Neuron (in vitro differentiated cells): ENCODE results near the gene DDIT3.

Experiments used
- H2AFZ ChIP-seq: one replicate; pipeline ENCODE4 v1.6.1; 2013; ENCODE audit warnings: low read depth, mild to moderate bottlenecking, inconsistent platforms, low read length, moderate library complexity
- H3K27me3 ChIP-seq: one replicate; pipeline ENCODE4 v1.6.1; 2013; ENCODE audit warnings: low read length; ENCODE audit not compliant: insufficient read depth
- H3K36me3 ChIP-seq: one replicate; pipeline ENCODE4 v1.6.1; 2013; ENCODE audit warnings: low read length; ENCODE audit not compliant: insufficient read depth
- H3K4me1 ChIP-seq: one replicate; pipeline ENCODE4 v1.6.1; 2013; ENCODE audit warnings: low read length; ENCODE audit not compliant: insufficient read depth
- H3K4me3 ChIP-seq: 2 replicates; pipeline ENCODE4 v1.5.1; 2013; ENCODE audit warnings: mild to moderate bottlenecking, low read length, moderate library complexity
- H3K9me3 ChIP-seq: one replicate; pipeline ENCODE4 v1.6.1; 2013; ENCODE audit warnings: low read length

The DDIT3 gene

DNA sequence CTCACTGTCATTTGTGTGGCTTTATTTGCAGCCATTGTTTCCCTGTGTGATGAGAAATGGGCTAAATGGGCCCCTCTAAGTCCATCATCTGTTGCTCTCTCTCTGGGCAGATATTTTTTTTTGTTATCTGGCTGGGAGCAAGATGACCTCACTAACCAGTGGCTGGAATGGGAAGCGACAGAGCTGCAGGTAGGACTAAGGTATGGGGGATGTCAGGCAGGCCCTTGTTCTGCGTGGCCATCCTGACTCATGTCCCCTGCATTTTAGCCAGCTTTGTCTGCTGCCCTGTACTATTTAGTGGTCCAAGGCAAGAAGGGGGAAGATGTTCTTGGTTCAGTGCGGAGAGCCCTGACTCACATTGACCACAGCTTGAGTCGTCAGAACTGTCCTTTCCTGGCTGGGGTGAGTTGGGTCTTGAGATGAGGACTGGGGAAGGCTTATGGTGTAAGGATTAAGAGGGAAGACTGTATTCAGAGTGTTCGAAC lies 31.1 kb downstream of the DDIT3 start:
- Histone ChIP-seq H3K9me3 (peaks cover 4% of the 10 kb centered on the region), H2AFZ (no peak overlapping the region), H3K27me3 (no peaks in the 10 kb centered on the region), H3K4me1 (peaks cover 10% of the 10 kb centered on the region), H3K36me3 (peaks cover 41% of the 10 kb centered on the region), H3K4me3 (peak overlapping the region; percentile 75)

DNA sequence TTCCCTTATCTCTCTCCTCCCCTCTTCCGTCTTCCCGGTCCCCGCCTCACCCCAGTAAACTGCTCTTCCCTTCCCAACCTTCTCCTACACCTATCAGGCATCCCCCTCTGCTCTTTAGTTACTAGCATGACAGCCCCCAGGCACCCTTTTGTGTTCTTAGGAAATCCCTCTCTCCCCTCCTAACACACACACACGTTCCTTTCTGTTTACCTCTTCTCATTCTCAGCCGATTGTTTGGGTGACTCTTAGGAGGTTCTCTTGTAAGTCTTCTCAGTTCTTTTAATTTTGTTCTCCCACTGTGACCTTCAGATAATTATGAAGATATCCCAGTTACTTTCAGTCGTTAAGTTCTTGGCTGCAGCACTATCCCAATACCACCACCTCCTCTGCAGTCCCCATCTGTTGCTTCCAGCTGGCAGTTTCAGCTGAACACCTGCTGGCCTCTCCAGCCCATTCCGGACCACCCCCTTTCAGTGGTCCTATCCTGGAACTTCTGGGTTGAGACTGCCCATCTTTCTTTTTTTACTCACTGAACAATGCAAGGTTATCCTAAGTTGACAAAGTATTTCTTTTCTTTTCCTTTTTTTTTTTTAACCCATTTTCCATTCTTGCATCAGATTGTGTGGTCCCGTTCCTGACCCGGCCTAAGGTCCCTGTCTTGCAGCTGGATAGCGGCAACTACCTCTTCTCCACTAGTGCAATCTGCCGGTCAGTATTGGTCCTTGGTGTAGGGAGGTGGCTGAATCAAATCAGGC lies 31.7 kb downstream of the DDIT3 start:
- Histone ChIP-seq H2AFZ (no peak overlapping the region), H3K4me3 (peak overlapping the region; percentile 75), H3K27me3 (no peaks in the 10 kb centered on the region), H3K36me3 (peaks cover 38% of the 10 kb centered on the region), H3K9me3 (peaks cover 4% of the 10 kb centered on the region), H3K4me1 (peaks cover 10% of the 10 kb centered on the region)

DNA sequence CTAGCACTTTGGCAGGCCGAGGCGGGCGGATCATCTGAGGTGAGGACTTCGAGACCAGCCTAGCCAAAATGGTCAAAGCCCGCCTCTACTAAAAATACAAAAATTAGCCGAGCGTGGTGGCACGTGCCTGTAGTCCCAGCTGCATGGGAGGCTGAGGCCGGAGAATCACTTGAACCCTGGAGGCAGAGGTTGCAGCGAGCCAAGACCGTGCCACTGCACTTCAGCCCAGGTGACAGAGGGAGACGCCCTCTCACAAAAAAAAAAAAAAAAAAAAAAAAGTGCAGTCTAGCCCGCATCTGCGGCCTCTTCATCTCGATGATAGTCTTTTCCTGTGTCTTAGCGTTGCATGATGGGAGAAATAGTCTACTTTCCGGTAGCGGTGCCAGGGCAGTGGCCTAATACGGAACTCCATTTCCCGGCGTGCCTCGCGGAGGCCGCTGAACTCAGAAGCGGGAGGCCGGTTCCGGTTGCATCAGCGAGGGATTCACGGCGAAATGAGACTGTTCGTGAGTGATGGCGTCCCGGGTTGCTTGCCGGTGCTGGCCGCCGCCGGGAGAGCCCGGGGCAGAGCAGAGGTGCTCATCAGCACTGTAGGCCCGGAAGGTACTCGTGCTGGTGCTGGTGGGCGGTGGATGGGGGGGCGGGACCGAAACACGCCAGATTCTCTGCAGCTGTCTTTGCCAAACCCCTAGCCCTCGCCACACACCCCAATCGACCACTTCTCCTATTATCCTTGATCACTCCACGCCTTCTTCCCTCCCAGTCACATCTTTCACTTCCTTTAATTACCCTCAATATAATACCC lies 32.5 kb downstream of the DDIT3 start, which contains the start of gene MARS1:
Gene MARS1 (plus strand): TSS at position 472 of the 805 bp plus-strand sequence. CDS start 23 bp downstream, at position 495.
- Histone ChIP-seq H3K36me3 (peaks cover 35% of the 10 kb centered on the region), H2AFZ (peak within 1 kb of the TSS; percentile 69), H3K4me3 (peak within 1 kb of the TSS; percentile 75), H3K27me3 (no peaks in the 10 kb centered on the region), H3K4me1 (peaks cover 10% of the 10 kb centered on the region), H3K9me3 (peaks cover 2% of the 10 kb centered on the region)

DNA sequence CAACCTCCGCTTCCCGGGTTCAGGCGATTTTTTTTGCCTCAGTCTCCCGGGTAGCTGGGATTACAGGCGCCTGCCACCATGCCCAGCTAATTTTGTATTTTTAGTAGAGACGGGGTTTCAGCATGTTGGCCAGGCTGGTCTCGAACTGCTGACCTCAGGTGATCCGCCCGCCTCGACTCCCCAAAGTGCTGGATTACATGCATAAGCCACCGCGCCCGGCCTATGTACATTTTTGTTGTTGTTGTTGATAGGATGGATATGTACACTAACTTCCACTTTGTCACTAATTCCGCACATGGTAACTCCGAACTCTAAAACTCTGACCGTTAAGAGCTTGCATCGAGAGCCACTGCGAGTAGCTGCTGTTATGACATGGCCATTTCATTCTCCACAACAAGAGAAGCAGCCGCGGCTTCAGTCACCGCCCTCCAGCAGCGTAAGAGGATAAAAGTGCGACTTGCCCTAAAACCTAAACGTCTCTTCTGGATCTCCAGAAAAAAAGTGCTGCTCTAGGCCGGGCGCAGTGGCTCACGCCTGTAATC lies 33.2 kb downstream of the DDIT3 start:
- Histone ChIP-seq H3K4me3 (peak overlapping the region; percentile 23), H3K36me3 (peaks cover 30% of the 10 kb centered on the region), H2AFZ (peak overlapping the region; percentile 69), H3K4me1 (peaks cover 10% of the 10 kb centered on the region), H3K27me3 (no peaks in the 10 kb centered on the region), H3K9me3 (no peaks in the 10 kb centered on the region)

DNA sequence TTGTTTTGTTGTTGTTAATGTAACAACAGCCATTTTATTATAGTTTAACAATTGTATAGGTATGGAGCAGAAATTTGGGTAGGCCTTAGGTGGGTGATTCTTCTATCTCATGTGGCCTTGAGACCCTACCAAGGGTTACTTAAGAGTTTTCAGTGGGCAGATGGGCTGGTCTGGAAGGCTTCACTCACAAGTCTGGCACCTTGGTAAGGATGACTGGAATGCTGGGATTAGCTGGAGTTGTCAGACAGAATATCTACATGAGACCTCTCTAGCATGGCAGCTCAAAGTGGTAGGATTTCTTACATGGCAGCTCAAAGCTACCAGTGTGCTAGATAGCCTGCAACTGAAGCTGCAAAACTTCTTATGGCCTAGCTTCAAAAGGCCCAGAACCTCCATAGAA lies 34.6 kb downstream of the DDIT3 start:
- no peak overlapping the region for H2AFZ ChIP-seq
- H3K4me1 ChIP-seq: peaks cover 10% of the 10 kb centered on the region
- H3K4me3 ChIP-seq: no peak overlapping the region
- H3K9me3 ChIP-seq: no peaks in the 10 kb centered on the region
- H3K36me3 ChIP-seq: peaks cover 18% of the 10 kb centered on the region
- H3K27me3 ChIP-seq: peaks cover 2% of the 10 kb centered on the region

DNA sequence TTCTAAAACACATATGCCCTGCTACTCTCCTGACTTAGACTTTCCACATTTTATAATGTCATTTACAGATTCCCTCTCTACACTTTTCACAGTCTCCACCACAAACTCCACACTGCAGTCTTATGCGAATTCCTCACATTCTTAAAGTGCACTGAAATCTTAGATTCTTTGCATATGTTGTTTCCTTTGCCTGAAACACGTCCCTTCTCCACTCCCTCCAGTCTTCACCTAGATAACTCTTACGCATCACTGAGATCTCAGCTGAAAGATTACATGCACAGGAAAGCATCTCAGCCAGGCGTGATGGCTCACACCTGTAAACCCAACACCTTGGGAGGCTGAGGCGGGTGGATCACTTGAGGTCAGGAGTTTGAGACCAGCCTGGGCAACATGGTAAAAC lies 36.8 kb downstream of the DDIT3 start:
- Histone ChIP-seq H3K4me3 (no peak overlapping the region), H3K27me3 (peaks cover 13% of the 10 kb centered on the region), H3K36me3 (no peaks in the 10 kb centered on the region), H2AFZ (no peak overlapping the region), H3K9me3 (no peaks in the 10 kb centered on the region), H3K4me1 (no peaks in the 10 kb centered on the region)

DNA sequence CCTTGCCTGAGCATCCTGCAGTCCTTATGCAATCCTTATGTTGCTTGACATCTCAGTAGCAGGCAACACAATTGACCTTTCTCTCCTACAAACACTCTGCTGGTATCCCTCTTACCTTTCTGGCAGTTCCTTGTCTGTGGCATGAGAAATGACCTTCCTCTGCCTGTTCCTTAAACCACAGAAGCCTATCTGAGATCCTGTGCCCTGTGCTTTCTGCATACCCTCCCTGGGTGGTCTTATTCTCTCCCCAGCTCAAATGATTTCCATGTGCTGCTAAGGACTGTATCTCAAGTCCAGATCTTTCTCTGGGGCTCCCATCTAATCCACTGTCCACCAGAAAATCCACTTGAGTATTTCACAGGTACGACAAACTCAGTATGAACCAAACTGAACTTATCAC lies 38.6 kb downstream of the DDIT3 start:
- peaks cover 3% of the 10 kb centered on the region for H3K9me3 ChIP-seq
- H2AFZ ChIP-seq: no peak overlapping the region
- H3K4me1 ChIP-seq: no peaks in the 10 kb centered on the region
- H3K36me3 ChIP-seq: no peaks in the 10 kb centered on the region
- peaks cover 30% of the 10 kb centered on the region for H3K27me3 ChIP-seq
- H3K4me3 ChIP-seq: no peak overlapping the region

DNA sequence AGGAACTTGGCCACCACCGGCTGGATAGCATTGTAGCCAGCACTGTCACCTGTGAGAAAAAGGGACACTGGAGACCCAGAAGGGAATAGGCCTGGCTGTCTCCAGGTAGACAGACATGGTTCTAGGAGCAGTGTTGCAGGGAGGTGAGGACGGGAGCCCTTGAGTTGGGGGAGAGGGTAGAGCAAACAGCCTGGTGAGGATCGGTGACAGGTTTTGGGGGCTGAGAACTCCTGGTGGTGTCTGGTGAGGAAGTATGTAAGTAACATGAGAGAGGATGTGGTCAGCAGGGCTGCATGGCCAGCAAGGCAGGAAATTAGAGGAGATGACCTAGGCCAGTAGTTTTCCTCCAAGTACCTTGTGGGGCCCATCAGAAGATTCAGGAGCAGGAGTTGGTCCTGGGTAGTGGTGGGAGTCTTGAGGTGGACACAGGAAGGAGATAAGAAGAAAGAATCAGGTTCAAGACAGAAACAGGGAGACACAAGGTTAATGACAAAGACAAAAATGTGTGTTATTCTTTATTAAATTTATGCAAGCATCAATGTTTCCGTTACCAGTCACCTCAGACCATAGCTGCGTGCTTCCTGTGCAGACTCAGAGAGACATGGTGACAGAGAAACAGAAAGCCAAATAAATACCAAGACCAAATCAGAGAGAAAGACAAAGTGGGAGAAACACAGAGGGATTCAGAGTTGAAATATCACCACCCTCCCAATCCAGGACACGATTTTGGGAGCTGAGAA lies 40.8 kb downstream of the DDIT3 start, which contains the start of gene ARHGAP9:
Gene ARHGAP9 (minus strand): TSS at position 491 of the 740 bp plus-strand sequence. CDS start 460 bp downstream, at position 31.
- H3K36me3 ChIP-seq: no peaks in the 10 kb centered on the region
- no peak within 1 kb of the TSS for H2AFZ ChIP-seq
- peaks cover 51% of the 10 kb centered on the region for H3K27me3 ChIP-seq
- H3K9me3 ChIP-seq: peaks cover 3% of the 10 kb centered on the region
- H3K4me1 ChIP-seq: peaks cover 9% of the 10 kb centered on the region
- no peak within 1 kb of the TSS for H3K4me3 ChIP-seq

DNA sequence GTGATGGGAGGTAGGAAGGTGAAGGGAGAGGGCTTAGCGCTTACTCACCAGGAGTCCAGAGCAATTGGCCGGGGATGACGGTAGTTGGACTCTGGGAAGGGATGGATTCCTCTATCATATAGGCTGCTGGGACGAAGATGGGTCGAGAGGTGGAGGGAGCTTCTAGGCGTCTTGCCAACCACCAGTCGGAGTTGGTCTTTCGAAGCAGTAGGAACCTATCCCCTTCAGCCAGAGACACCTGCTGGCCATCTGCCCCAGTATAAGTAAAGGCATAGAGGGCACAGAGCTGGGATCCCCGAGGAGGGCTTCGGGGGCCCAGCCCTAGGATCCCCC lies 41.3 kb downstream of the DDIT3 start:
- no peaks in the 10 kb centered on the region for H3K36me3 ChIP-seq
- peaks cover 56% of the 10 kb centered on the region for H3K27me3 ChIP-seq
- H3K4me1 ChIP-seq: peaks cover 9% of the 10 kb centered on the region
- peaks cover 3% of the 10 kb centered on the region for H3K9me3 ChIP-seq
- no peak overlapping the region for H3K4me3 ChIP-seq
- H2AFZ ChIP-seq: no peak overlapping the region

DNA sequence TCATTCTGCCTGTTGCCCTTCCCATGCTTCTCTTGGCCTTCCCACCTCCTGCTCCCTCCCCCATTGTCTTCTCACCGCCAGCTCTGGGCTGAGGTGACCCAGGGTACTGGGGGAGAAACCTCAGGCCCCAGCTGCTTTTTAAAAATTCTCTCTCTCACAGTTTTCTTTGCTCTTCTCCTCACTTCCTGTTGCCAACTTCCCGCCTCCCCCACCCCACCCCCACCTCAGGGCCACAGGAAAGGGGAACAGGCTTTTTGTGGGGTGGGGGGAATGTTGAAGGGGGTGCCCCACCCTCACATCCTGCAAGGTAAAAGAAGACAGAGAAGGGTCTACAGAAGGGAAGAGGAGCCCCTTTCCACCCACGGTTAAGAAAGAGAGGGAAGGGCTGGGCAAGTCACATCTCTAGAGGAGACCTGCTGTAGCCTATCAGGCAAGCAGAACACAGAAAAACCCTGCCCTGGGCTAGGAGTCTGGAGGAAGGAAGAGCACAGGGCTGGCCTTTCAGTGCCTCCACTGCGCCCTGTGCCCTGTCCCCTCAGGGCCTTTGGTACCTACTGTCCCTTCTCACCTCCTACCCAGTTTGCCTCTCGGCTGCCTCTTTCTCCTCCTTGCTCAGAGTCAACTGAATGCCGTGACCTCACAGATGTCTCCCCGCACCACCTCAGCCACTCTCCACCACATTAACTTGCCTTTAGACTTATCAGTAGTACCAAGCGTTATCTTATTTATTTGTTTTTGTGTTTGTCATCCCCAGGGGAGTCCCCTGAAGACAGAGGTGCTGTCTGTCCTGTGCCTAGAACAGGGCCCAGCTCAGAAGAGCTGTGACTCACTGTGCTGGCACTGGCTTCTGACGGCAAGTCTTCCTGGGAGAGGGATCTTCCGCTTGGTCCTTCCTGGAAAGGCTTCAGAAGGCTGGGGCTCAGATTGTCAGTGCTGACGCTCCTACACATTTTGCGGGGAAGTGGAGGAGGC lies 42.3 kb downstream of the DDIT3 start:
- H2AFZ ChIP-seq: no peak overlapping the region
- peaks cover 3% of the 10 kb centered on the region for H3K9me3 ChIP-seq
- H3K4me1 ChIP-seq: peaks cover 9% of the 10 kb centered on the region
- no peak overlapping the region for H3K4me3 ChIP-seq
- peaks cover 63% of the 10 kb centered on the region for H3K27me3 ChIP-seq
- H3K36me3 ChIP-seq: no peaks in the 10 kb centered on the region

DNA sequence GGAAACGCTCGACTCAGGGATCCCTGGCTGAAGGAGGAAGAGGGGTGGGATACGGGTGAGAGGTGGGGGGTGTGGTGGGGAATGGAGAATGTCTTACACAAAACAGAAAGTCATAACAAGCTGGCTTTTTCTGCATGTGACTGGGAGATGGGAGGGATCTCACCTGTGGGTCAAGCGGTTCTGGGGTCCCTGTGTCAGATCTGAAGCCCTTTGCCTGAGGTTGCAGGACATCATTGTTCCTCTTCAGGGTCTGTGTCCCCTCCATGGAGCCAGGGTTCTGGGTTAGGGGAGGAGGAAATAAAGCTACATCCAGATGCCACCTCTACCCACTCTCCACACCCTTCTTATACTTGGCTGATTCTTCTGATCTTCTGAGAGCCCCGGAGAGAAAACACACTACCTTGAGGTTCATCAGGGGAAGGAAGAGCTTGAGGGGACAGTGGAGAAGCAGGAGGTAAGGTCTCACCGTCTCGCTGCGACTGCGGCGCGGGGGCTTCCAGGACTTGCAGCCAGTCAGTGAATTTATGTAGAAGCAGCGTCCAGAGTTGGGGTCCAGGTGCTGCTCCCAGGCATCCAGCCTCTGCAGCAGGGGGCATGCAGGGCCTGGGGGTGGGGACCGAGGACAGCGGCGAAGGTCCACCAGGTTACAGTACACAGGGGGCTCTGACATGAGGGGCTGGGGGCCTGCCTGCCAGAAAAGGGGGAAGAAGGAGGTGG lies 43.2 kb downstream of the DDIT3 start:
- H2AFZ ChIP-seq: no peak overlapping the region
- H3K27me3 ChIP-seq: peaks cover 63% of the 10 kb centered on the region
- no peak overlapping the region for H3K4me3 ChIP-seq
- peaks cover 9% of the 10 kb centered on the region for H3K4me1 ChIP-seq
- peaks cover 3% of the 10 kb centered on the region for H3K9me3 ChIP-seq
- no peaks in the 10 kb centered on the region for H3K36me3 ChIP-seq
